Muscle layer of colon (tissue), 2 donors: ENCODE results near the gene CMSS1.

Experiments used
- H3K27ac ChIP-seq: one replicate; pipeline ENCODE4 v1.7.0; 2013; ENCODE audit warnings: low read depth, mild to moderate bottlenecking, low read length, moderate library complexity
- H3K27me3 ChIP-seq, 2 donors: one replicate each; pipeline ENCODE4 v1.7.0; 2013; ENCODE audit warnings: low read length in 2 of 2, mild to moderate bottlenecking in 2 of 2; ENCODE audit not compliant: insufficient read depth in 2 of 2, control insufficient read depth in 1 of 2
- H3K36me3 ChIP-seq: one replicate; pipeline ENCODE4 v1.7.0; 2013; ENCODE audit warnings: mild to moderate bottlenecking, low read length; ENCODE audit not compliant: insufficient read depth
- H3K4me1 ChIP-seq: one replicate; pipeline ENCODE4 v1.7.0; 2013; ENCODE audit warnings: mild to moderate bottlenecking, low read length; ENCODE audit not compliant: insufficient read depth
- H3K4me3 ChIP-seq, 2 donors: one replicate each; pipeline ENCODE4 v1.7.0; 2013; ENCODE audit warnings: low read length in 2 of 2, low read depth in 1 of 2, mild to moderate bottlenecking in 1 of 2, moderate library complexity in 1 of 2
- H3K9ac ChIP-seq: one replicate; pipeline ENCODE4 v1.7.0; 2013; ENCODE audit warnings: low read length
- H3K9me3 ChIP-seq: one replicate; pipeline ENCODE4 v1.7.0; 2013; ENCODE audit warnings: mild to moderate bottlenecking, low read length
- donor health status: abdominal sarcoma.
- donor health status: Adenocarcinoma of cecum.

The CMSS1 gene

DNA sequence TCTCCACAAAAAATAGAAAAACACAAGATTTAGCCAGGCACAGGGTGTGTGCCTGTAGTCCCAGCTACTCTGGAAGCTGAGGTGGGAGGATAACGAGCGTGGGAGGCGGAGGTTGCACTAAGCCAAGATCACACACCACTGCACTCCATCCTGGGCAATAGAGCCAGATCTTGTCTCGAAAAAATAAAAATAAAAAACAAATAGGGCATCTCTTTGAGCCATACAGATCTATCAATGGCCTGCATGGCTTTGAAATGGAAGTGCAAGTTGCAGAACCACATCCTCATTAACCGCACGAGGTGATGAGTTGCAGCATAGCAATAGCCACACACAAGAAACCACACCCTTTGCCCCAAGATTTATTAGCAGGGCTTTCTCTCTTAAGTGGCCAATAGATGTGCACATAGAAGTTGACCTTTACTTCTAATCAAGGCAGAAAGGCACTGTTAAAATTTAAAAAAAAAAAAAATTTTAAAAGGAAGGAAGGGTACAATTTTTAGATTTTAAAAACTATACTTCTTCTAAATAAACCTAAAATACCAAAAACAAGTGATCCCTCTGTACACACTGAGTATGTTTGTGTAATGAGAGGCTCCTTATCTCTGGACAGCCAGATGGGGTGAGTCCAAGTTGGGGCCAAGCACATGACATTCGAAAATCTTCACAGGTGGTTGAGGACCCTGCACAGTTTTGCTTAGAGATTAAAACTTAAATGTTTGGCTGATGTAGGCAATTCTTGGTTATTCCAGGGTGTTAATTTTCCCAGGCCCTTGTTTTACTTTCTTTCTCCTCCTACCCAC lies 243.2 kb downstream of the CMSS1 start:
- H3K27ac ChIP-seq: no peak overlapping the region
- no peaks in the 10 kb centered on the region for H3K27me3 ChIP-seq
- peaks cover 9% of the 10 kb centered on the region for H3K4me1 ChIP-seq
- H3K9ac ChIP-seq: no peak overlapping the region
- no peak overlapping the region for H3K4me3 ChIP-seq
- H3K36me3 ChIP-seq: no peaks in the 10 kb centered on the region
- no peaks in the 10 kb centered on the region for H3K9me3 ChIP-seq

DNA sequence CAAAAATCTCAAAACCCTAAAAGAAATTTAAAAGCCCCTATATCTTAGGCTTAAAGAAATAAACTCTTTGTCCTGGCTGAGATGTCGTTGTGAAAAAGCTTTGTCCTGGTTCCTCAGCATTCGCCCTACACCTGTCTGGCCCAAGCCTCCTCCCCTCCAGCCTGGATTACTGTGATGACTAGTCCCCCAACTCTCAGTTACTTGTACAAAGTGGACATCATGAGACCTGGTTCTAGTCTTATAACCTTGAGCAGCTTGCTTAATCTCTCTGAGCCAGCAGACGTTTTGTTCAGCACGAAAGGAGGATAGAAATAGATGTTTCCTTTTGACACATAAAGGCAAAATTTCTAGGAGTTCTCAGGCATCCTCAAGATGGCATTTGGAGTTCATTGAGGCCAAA lies 245.0 kb downstream of the CMSS1 start:
- no peak overlapping the region for H3K9ac ChIP-seq
- no peak overlapping the region for H3K4me3 ChIP-seq
- H3K27me3 ChIP-seq: no peaks in the 10 kb centered on the region
- H3K27ac ChIP-seq: no peak overlapping the region
- H3K4me1 ChIP-seq: peaks cover 9% of the 10 kb centered on the region
- H3K36me3 ChIP-seq: no peaks in the 10 kb centered on the region
- H3K9me3 ChIP-seq: no peaks in the 10 kb centered on the region

DNA sequence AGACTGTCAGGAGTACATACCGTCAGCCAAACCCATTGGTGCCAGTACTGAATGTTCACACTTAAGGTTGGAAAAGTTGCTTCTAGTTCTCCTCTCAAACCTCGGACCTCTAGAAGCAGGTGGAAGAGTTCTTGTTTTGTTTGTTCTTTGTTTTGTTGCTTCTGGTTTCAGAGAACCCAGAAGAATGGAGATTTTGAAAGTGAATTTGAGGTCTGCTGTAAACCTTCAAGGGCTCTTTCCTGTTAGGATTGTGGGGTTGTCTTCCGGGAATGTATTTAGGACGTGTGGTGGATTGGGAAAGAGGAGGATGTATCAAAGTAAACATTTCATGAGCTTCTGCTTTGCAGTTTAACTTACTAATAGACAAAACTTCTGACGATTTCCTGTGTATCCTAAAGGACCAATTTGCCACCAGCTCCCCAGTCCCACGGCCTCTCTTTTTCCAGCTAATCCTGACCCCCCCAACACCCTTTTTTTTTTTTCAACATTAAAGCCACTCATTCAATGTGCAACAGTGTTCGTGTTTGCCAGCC lies 246.3 kb downstream of the CMSS1 start:
- Histone ChIP-seq H3K4me3 (no peak overlapping the region), H3K36me3 (no peaks in the 10 kb centered on the region), H3K27me3 (no peaks in the 10 kb centered on the region), H3K9ac (no peak overlapping the region), H3K9me3 (no peaks in the 10 kb centered on the region), H3K27ac (peak overlapping the region; percentile 20), H3K4me1 (peaks cover 13% of the 10 kb centered on the region)

DNA sequence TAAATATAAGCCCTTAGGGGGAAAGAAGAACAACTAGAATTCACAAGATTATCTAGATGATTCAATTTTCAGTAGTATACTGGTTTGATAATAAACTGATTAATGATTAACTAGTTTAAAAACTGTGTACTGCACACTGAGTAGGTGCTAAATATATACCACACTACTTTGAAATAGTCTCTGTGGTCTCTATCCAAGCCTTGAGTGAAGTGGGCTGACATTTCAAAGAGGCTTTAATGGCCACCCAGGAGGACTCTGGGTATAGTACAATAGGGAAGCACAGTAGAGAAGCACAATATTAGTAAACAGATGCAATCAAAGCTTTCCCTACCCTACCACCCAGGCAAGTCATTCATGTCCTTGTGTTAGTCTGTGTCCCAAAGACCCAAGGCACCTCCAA lies 249.9 kb downstream of the CMSS1 start:
- Histone ChIP-seq H3K27ac (no peak overlapping the region), H3K4me3 (no peak overlapping the region), H3K36me3 (no peaks in the 10 kb centered on the region), H3K4me1 (peaks cover 19% of the 10 kb centered on the region), H3K27me3 (no peaks in the 10 kb centered on the region), H3K9me3 (no peaks in the 10 kb centered on the region), H3K9ac (no peak overlapping the region)

DNA sequence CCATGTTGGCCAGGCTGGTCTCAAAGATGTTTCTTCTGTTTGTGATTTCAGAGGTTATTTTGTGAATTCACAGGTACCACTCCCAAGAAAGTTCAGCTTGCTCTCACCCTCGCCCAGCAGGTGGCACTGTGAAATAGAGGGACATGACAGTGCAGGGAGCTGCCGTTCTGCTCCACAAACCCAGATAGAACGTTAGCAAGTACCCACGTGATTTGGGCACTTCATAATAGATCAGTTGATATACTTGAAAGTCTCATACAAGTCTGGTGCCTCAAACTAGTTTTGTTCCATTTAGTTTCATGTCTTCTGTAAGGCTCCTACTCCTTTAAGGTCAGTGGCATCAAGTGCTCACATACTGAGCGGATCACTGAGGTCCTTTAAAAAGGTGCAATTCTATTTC lies 251.2 kb downstream of the CMSS1 start:
- Histone ChIP-seq H3K9me3 (no peaks in the 10 kb centered on the region), H3K4me1 (peaks cover 20% of the 10 kb centered on the region), H3K27me3 (no peaks in the 10 kb centered on the region), H3K4me3 (no peak overlapping the region), H3K27ac (no peak overlapping the region), H3K9ac (no peak overlapping the region), H3K36me3 (no peaks in the 10 kb centered on the region)

DNA sequence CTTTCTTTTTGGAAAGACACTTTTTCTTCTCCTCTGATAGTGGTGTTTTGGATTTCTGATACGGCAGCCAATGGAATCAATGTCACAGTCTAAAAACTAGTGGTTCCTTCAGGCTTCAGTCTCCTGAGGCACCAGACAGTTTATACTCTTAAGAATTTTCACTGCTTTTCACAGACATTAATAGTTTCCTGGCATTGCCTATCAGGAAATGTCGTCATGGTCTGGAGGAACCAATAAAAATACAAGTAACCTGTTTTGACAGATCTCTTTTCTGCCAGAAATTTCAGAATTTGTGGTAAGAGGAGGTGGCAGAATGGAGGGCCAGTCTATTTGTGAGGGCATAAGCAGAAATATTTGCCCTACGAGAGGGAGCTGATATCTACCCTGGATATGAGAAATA lies 251.8 kb downstream of the CMSS1 start:
- no peaks in the 10 kb centered on the region for H3K9me3 ChIP-seq
- no peaks in the 10 kb centered on the region for H3K36me3 ChIP-seq
- no peak overlapping the region for H3K27ac ChIP-seq
- peaks cover 19% of the 10 kb centered on the region for H3K4me1 ChIP-seq
- H3K9ac ChIP-seq: no peak overlapping the region
- H3K4me3 ChIP-seq: no peak overlapping the region
- H3K27me3 ChIP-seq: no peaks in the 10 kb centered on the region

DNA sequence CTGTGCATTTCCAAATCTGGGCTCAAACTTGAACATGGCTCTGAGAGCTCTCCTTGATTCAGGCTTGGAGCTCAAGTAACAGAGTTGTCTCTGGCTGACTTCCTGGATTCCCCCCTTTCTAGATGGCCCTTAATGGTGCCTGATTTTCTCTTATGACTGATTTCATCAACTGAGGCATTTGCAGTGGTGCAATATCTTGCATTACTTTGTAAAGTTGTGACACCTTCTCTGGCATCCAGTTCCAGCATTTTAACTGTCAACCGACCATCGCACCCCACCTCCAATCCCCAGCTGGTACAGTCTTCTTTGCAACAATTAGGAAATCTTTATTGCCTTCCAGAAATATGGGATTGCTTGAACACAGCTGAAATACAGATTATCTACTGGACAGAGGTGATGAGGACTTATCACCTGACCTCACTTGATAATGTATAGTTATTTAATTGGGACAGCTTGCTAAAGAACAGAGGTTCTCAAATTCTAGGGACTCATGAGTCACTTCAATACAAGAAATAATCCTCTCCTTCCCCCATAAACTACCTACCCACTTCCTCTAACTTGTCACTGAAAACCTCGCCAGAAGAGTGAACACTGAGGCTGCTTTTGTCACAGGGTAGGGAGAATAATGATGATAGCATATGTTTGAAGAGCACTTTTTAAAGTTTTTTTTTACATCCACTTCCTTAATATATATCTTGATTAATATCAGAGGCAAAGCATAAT lies 254.8 kb downstream of the CMSS1 start:
- no peaks in the 10 kb centered on the region for H3K9me3 ChIP-seq
- H3K27me3 ChIP-seq: no peaks in the 10 kb centered on the region
- H3K36me3 ChIP-seq: no peaks in the 10 kb centered on the region
- H3K9ac ChIP-seq: no peak overlapping the region
- H3K4me3 ChIP-seq: no peak overlapping the region
- H3K27ac ChIP-seq: peak overlapping the region; percentile 50
- H3K4me1 ChIP-seq: peaks cover 39% of the 10 kb centered on the region

DNA sequence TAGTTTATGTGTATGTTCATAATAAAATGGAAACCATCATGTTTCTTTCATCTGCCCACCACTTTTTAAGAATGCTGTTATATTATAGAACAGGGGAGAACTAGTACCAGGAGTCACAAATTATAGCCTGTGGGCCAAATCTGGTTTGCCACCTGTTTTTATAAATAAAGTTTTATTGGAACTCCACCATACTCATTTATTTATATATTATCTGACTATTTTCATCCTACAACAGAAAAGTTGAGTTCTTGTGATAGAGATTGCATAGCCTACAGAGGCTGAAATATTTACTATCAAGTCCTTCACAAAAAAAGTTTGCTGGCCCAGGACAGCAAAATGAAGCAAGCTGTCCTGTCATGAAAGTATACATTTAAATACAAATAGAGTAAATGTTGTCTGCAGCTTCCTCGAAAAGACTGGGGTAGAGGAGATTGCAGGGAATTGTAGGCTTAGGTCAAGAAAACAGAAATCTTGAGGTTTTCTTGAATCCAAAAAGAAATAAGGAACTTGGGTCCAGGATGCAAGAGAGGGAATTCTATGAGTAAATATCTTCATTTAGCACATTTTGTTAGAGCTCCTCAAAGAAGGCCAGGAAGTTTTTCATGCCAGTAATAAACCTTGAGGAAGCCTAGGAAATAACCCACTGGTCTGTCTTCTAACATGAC lies 255.5 kb downstream of the CMSS1 start:
- no peaks in the 10 kb centered on the region for H3K9me3 ChIP-seq
- no peaks in the 10 kb centered on the region for H3K27me3 ChIP-seq
- no peak overlapping the region for H3K9ac ChIP-seq
- H3K27ac ChIP-seq: peak overlapping the region; percentile 86
- peaks cover 40% of the 10 kb centered on the region for H3K4me1 ChIP-seq
- H3K4me3 ChIP-seq: peak overlapping the region in 1 of 2 donors; percentile 14
- H3K36me3 ChIP-seq: no peaks in the 10 kb centered on the region

DNA sequence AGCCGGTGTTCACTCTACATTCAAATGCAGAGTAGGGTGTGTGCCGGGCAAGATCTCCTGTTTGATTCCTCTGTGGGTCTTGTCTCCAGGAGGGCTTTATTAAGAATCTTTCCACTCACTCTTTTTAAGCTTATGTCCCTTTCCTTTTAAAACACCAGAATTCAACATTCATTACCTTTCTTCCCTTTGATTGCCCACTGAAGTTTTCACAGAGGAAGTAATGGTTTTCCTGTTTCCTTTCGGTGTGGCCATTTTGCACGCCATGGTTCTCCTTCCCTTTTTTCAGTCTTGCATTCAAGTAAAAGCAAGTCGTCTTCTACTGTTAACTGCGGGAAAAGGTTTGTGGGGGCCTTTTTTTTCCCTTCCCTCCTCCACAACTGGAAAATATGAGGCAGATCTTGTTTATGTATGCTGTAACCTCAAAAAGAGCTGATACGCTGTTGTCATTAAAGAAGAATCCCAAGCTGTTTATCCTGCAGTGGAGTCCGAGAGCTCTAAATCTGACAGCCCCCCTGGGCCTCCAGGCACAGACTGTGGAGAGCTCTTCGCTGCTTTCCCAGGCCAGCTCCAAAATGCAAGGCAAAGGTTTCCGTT lies 256.1 kb downstream of the CMSS1 start:
- Histone ChIP-seq H3K36me3 (no peaks in the 10 kb centered on the region), H3K4me1 (peaks cover 38% of the 10 kb centered on the region), H3K27ac (peak overlapping the region; percentile 86), H3K9ac (no peak overlapping the region), H3K27me3 (no peaks in the 10 kb centered on the region), H3K4me3 (peak overlapping the region in 1 of 2 donors; percentile 14), H3K9me3 (no peaks in the 10 kb centered on the region)

DNA sequence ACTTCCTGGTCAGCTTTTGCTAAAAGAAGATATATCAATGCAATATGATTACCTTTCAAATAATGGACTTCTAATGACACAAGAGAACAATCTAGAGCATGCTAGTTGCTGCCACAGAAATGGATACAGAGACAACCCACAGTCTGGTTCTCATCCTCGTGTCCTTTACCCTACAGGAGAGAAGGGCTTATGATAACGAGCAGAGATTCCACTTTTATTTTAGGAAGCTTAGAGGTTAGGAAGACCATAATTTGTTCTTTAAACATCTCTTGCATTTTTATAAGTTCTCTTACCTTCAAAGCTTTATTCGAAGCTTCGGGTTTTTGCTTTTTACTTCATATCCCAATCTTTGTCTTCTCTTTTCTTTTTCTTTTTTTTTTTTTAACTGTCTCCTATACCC lies 257.5 kb downstream of the CMSS1 start:
- Histone ChIP-seq H3K4me3 (no peak overlapping the region), H3K4me1 (peaks cover 30% of the 10 kb centered on the region), H3K36me3 (no peaks in the 10 kb centered on the region), H3K27ac (peak overlapping the region; percentile 1), H3K9me3 (no peaks in the 10 kb centered on the region), H3K27me3 (no peaks in the 10 kb centered on the region), H3K9ac (no peak overlapping the region)
